ENCODE data around the gene SGK2.

The SGK2 gene

GRCh38 chr20:43530321-43531090 lies 28.3 kb upstream of the SGK2 start:
- H3K4me3 ChIP-seq (replicated peaks; ENCODE audit: low read depth, low read length): no peak overlapping the region
- DNase-seq (ENCODE audit: extremely low read depth, low read depth): no peak
- no peak for TF ChIP-seq CTCF (IDR thresholded peaks at IDR 0.05; ENCODE audit: low read depth, low read length, missing control alignments)

- DNase-seq (ENCODE audit: extremely low read depth, low read depth): no peak
- TF ChIP-seq CTCF (IDR thresholded peaks at IDR 0.05; ENCODE audit: low read depth, low read length, missing control alignments): no peak
- H3K4me3 ChIP-seq (replicated peaks; ENCODE audit: low read depth, low read length): no peak overlapping the region
Measured at GRCh38 chr20:43531091-43531443, 27.8 kb upstream of the SGK2 start.

GRCh38 chr20:43532416-43533055 lies 26.3 kb upstream of the SGK2 start:
- DNase-seq (ENCODE audit: extremely low read depth, low read depth): no peak
- no peak for TF ChIP-seq CTCF (IDR thresholded peaks at IDR 0.05; ENCODE audit: low read depth, low read length, missing control alignments)
- no peak overlapping the region for H3K4me3 ChIP-seq (replicated peaks; ENCODE audit: low read depth, low read length)

- H3K4me3 ChIP-seq (replicated peaks; ENCODE audit: low read depth, low read length): no peak overlapping the region
- no peak for DNase-seq (ENCODE audit: extremely low read depth, low read depth)
- no peak for TF ChIP-seq CTCF (IDR thresholded peaks at IDR 0.05; ENCODE audit: low read depth, low read length, missing control alignments)
Measured at GRCh38 chr20:43533060-43533459, 25.8 kb upstream of the SGK2 start.

- no peak for TF ChIP-seq CTCF (IDR thresholded peaks at IDR 0.05; ENCODE audit: low read depth, low read length, missing control alignments)
Measured at GRCh38 chr20:43534016-43534415, 24.8 kb upstream of the SGK2 start.

GRCh38 chr20:43534791-43535350 lies 24.0 kb upstream of the SGK2 start:
- H3K4me3 ChIP-seq (replicated peaks; ENCODE audit: low read depth, low read length): no peak overlapping the region
- no peak for TF ChIP-seq CTCF (IDR thresholded peaks at IDR 0.05; ENCODE audit: low read depth, low read length, missing control alignments)
- no peak for DNase-seq (ENCODE audit: extremely low read depth, low read depth)

More at GRCh38 chr20:43534016-43534415, 24.8 kb upstream of the SGK2 start:
- no peak for DNase-seq (ENCODE audit: extremely low read depth, low read depth)
- H3K4me3 ChIP-seq (replicated peaks; ENCODE audit: low read depth, low read length): no peak overlapping the region

All from HFF-Myc (cell line).